Panc1 (cell line): ENCODE data around the gene HAND1. TPM values are rescaled to one million over a fixed set of nuclear protein-coding genes. Genes with fewer than 3 reads are reported as not detected.

Source experiments
- ATAC-seq: fragments of 200-7000 bp; cut with Tn5 transposase; 2 replicates; pipeline ENCODE4 v1.9.1; 2020; ENCODE audit warnings: mild to moderate bottlenecking, moderate library complexity
- BruUV-seq: library from RNA; stranded (reverse); fragments of 400-500 nt; replicated peaks from 2 replicates; lab custom pipeline; 2021; lab: Mats Ljungman, UMichigan
- CTCF ChIA-PET: fragments of 300-600 bp; sonication (Branson Sonifier 250); formaldehyde crosslinking; loops from one replicate; lab custom pipeline; 2022; ENCODE audit warnings: antibody characterized with exemption; lab: Charles Lee
- POLR2A ChIA-PET: fragments of 300-600 bp; sonication (Branson Sonifier 250); formaldehyde crosslinking; loops from one replicate; lab custom pipeline; 2022; ENCODE audit warnings: antibody characterized with exemption; lab: Charles Lee
- DNase-seq: peaks from one replicate; pipeline ENCODE4 v3.0.0-alpha.2; 2010; ENCODE audit warnings: low read depth, low spot score
- H3K27ac ChIP-seq: 2 replicates; pipeline ENCODE4 v1.5.1; 2011; ENCODE audit warnings: mild to moderate bottlenecking, low read length, inconsistent platforms
- H3K27me3 ChIP-seq: fragments of 200-500 bp; sonication (Bioruptor generic); 2 replicates; pipeline ENCODE4 v1.6.0; 2014; ENCODE audit warnings: low read length, inconsistent platforms; ENCODE audit not compliant: control insufficient read depth, insufficient read depth
- H3K36me3 ChIP-seq: fragments of 200-500 bp; sonication (Bioruptor generic); 2 replicates; pipeline ENCODE4 v1.5.1; 2014; ENCODE audit warnings: inconsistent platforms, mild to moderate bottlenecking, low read length, moderate library complexity; ENCODE audit not compliant: control insufficient read depth, insufficient read depth
- H3K4me1 ChIP-seq: 2 replicates; pipeline ENCODE4 v1.5.1; 2011; ENCODE audit warnings: inconsistent platforms, mild to moderate bottlenecking, low read length, moderate library complexity; ENCODE audit not compliant: control insufficient read depth, insufficient read depth
- H3K4me3 ChIP-seq, 2 experiments: 2 replicates each; pipeline ENCODE4 v1.5.1; 2011 to 2012; ENCODE audit warnings: low read depth in 2 of 2, low read length in 2 of 2, mild to moderate bottlenecking in 2 of 2, inconsistent platforms in 1 of 2, moderate library complexity in 1 of 2
- H3K9me3 ChIP-seq: fragments of 200-500 bp; sonication (Bioruptor generic); 2 replicates; pipeline ENCODE4 v1.5.1; 2014; ENCODE audit warnings: low read depth, mild to moderate bottlenecking, inconsistent platforms, low read length, moderate library complexity; ENCODE audit not compliant: control insufficient read depth, insufficient read depth
- POLR2AphosphoS5 ChIP-seq: IDR thresholded peaks from 2 replicates; pipeline ENCODE4 v1.6.1; 2012; ENCODE audit warnings: mild to moderate bottlenecking, low read depth, low read length, moderate library complexity
- SIN3A ChIP-seq: IDR thresholded peaks from 2 replicates; pipeline ENCODE4 v1.6.1; 2012; ENCODE audit warnings: low read depth, mild to moderate bottlenecking, low read length, moderate library complexity, borderline replicate concordance; ENCODE audit not compliant: insufficient read depth
- TCF7L2 ChIP-seq: IDR thresholded peaks from 2 replicates; pipeline ENCODE4 v1.6.1; 2011; ENCODE audit warnings: mild to moderate bottlenecking, low read depth, low read length, inconsistent platforms
- in situ Hi-C: cut with HindIII; loops from 2 replicates; pipeline ENCODE4 v1.10.0; 2016; ENCODE audit warnings: low sequenced_read_pairs, low pct_unique_long_range_greater_than_20kb
- intact Hi-C: fragments of 100-400 bp; cut with micrococcal nuclease; formaldehyde crosslinking; loops from one replicate; pipeline ENCODE4 v1.10.0; 2022; ENCODE audit not compliant: unreplicated experiment
- total RNA-seq: library from RNA; stranded (reverse); gene quantifications from one replicate; pipeline ENCODE4 v1.2.1, GENCODE V29; 2021; ENCODE audit not compliant: unreplicated experiment
- TF ChIP-seq, protein P1 (sequence below): fragments of 450-650 bp; IDR thresholded peaks from 2 replicates; pipeline ENCODE4 v1.5.1; 2017; ENCODE audit warnings: mild to moderate bottlenecking
- TF ChIP-seq, protein P2 (sequence below), 2 experiments: IDR thresholded peaks; 2 replicates each; pipeline ENCODE4 v1.6.1; 2011 to 2012; ENCODE audit warnings: low read depth in 2 of 2, control low read depth in 1 of 2, low read length in 1 of 2, mild to moderate bottlenecking in 1 of 2, moderate library complexity in 1 of 2; ENCODE audit not compliant: insufficient read depth in 1 of 2

The HAND1 gene
- total RNA-seq, 1 experiment from 2014 or later = 0.10 TPM

DNA sequence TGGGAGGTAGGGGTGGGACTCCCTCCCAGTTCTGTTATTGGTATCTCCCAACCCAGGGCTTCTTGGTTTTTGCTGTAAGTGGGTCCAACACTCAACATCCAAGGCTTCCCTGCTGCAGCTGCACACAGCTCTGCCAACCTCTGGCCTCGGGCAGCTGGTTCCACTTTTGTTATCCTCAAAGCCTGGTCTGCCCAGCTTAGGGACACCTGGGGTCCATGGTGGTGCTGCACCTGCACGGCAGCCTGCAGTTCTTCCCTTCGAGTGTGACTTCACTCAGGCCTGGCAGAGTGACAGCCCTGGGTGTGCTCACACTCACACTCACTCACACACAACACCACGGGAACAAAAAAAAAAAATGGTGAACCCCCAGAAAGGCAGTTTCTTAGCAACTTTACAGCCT, 47.6 kb downstream of the HAND1 start:
- no peak for ATAC-seq
- no peaks in the 10 kb centered on the region for H3K27me3 ChIP-seq
- CTCF ChIA-PET = interaction anchor here (0.7 kb wide), 1 partner anchor 356 kb away, joined by 3 read pairs; no protein-coding TSS in a partner anchor
- in situ Hi-C loops = no loop called here
- TF ChIP-seq, protein P1, sequence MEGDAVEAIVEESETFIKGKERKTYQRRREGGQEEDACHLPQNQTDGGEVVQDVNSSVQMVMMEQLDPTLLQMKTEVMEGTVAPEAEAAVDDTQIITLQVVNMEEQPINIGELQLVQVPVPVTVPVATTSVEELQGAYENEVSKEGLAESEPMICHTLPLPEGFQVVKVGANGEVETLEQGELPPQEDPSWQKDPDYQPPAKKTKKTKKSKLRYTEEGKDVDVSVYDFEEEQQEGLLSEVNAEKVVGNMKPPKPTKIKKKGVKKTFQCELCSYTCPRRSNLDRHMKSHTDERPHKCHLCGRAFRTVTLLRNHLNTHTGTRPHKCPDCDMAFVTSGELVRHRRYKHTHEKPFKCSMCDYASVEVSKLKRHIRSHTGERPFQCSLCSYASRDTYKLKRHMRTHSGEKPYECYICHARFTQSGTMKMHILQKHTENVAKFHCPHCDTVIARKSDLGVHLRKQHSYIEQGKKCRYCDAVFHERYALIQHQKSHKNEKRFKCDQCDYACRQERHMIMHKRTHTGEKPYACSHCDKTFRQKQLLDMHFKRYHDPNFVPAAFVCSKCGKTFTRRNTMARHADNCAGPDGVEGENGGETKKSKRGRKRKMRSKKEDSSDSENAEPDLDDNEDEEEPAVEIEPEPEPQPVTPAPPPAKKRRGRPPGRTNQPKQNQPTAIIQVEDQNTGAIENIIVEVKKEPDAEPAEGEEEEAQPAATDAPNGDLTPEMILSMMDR = no peak
- TF ChIP-seq TCF7L2 (no peak), SIN3A (no peak), POLR2AphosphoS5 (no peak)
- TF ChIP-seq, protein P2, sequence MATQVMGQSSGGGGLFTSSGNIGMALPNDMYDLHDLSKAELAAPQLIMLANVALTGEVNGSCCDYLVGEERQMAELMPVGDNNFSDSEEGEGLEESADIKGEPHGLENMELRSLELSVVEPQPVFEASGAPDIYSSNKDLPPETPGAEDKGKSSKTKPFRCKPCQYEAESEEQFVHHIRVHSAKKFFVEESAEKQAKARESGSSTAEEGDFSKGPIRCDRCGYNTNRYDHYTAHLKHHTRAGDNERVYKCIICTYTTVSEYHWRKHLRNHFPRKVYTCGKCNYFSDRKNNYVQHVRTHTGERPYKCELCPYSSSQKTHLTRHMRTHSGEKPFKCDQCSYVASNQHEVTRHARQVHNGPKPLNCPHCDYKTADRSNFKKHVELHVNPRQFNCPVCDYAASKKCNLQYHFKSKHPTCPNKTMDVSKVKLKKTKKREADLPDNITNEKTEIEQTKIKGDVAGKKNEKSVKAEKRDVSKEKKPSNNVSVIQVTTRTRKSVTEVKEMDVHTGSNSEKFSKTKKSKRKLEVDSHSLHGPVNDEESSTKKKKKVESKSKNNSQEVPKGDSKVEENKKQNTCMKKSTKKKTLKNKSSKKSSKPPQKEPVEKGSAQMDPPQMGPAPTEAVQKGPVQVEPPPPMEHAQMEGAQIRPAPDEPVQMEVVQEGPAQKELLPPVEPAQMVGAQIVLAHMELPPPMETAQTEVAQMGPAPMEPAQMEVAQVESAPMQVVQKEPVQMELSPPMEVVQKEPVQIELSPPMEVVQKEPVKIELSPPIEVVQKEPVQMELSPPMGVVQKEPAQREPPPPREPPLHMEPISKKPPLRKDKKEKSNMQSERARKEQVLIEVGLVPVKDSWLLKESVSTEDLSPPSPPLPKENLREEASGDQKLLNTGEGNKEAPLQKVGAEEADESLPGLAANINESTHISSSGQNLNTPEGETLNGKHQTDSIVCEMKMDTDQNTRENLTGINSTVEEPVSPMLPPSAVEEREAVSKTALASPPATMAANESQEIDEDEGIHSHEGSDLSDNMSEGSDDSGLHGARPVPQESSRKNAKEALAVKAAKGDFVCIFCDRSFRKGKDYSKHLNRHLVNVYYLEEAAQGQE (IDR thresholded peaks at IDR 0.05; ENCODE audit: insufficient read depth in 1 of 2, low read depth in 2 of 2, low read length in 1 of 2) = no peak
- BruUV-seq = no TSS peak
- POLR2A ChIA-PET = interaction anchor here (0.7 kb wide), 1 partner anchor 44 kb away, joined by 4 read pairs; no protein-coding TSS in a partner anchor
- no peak overlapping the region for H3K27ac ChIP-seq
- DNase-seq = no peak
- no peaks in the 10 kb centered on the region for H3K9me3 ChIP-seq
- no peaks in the 10 kb centered on the region for H3K36me3 ChIP-seq
- no peak overlapping the region for H3K4me3 ChIP-seq
- intact Hi-C loops = no loop called here
- no peaks in the 10 kb centered on the region for H3K4me1 ChIP-seq

DNA sequence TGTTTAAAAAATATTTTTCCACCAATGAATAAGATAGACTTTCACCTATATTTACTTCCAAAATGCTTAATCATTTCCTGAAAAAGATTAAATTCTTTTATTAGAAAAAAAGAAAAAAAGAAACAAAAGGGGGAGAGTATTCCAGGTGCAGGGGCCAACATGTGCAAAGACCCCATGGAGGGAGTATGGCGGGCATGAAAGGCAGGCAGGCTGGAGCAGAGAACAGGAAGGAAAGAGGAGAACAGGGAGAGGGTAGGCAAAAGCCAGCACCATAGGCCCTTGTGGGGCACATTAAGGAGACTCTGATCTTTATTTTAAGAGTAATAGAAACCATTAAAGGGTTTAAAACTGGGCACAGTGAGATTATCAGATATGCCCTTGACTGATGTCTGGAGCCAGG, 48.7 kb downstream of the HAND1 start:
- intact Hi-C loops = no loop called here
- no peak overlapping the region for H3K27ac ChIP-seq
- ChIA-PET POLR2A (interaction anchor here (0.5 to 0.7 kb wide), 2 partner anchors 282 to 858 kb away, joined by 5 read pairs; no protein-coding TSS in a partner anchor), CTCF (no interaction called here)
- H3K4me1 ChIP-seq = no peaks in the 10 kb centered on the region
- ATAC-seq (no peak), DNase-seq (no peak)
- BruUV-seq = no TSS peak
- H3K9me3 ChIP-seq = no peaks in the 10 kb centered on the region
- no peaks in the 10 kb centered on the region for H3K27me3 ChIP-seq
- TF ChIP-seq TCF7L2 = no peak
- TF ChIP-seq POLR2AphosphoS5 = no peak
- TF ChIP-seq, protein P1 = no peak
- TF ChIP-seq SIN3A = no peak
- TF ChIP-seq, protein P2 (IDR thresholded peaks at IDR 0.05; ENCODE audit: insufficient read depth in 1 of 2, low read depth in 2 of 2, low read length in 1 of 2) = no peak
- H3K36me3 ChIP-seq = no peaks in the 10 kb centered on the region
- in situ Hi-C loops = no loop called here
- H3K4me3 ChIP-seq = no peak overlapping the region
